Activated naive CD8-positive, alpha-beta T cell treated with anti-CD3 and anti-CD28 coated beads, Interleukin-2, amount 50 U/mL, for 24 hours (primary cell): ENCODE results near the gene GAGE10.
"Not testable (repeated sequence)": the region's sequence is repeated elsewhere in the genome, so short reads cannot be mapped to it uniquely, and the experiment has no call there.

Experiments used
- ATAC-seq: fragments of 150-1000 bp; cut with Tn5 transposase; one replicate; pipeline ENCODE4 v1.10.0; 2021
- DNase-seq: peaks from one replicate; pipeline ENCODE4 v3.0.0; 2021
- H3K27ac Mint-ChIP-seq: one replicate; pipeline ENCODE4 v1.8.0; 2021; ENCODE audit warnings: mild to moderate bottlenecking, mixed read lengths
- H3K27me3 Mint-ChIP-seq: one replicate; pipeline ENCODE4 v1.8.0; 2021; ENCODE audit warnings: mixed read lengths
- H3K36me3 Mint-ChIP-seq: one replicate; pipeline ENCODE4 v1.8.0; 2021; ENCODE audit warnings: low read depth, mixed read lengths
- H3K4me1 Mint-ChIP-seq: one replicate; pipeline ENCODE4 v1.8.0; 2021; ENCODE audit warnings: mixed read lengths
- H3K4me3 Mint-ChIP-seq: one replicate; pipeline ENCODE4 v1.8.0; 2021; ENCODE audit warnings: mild to moderate bottlenecking, moderate library complexity, mixed read lengths
- H3K9me3 Mint-ChIP-seq: one replicate; pipeline ENCODE4 v1.8.0; 2021; ENCODE audit warnings: mixed read lengths

GAGE10 gene

GRCh38 chrX:49287665-49288064 lies 15.8 kb upstream of the GAGE10 start:
- no peak for DNase-seq
- Mint-ChIP-seq H3K4me1 (peaks cover 27% of the 10 kb centered on the region), H3K27ac (no peak overlapping the region), H3K9me3 (no peaks in the 10 kb centered on the region), H3K27me3 (no peaks in the 10 kb centered on the region), H3K36me3 (no peaks in the 10 kb centered on the region), H3K4me3 (no peak overlapping the region)
- no peak for ATAC-seq

DNA sequence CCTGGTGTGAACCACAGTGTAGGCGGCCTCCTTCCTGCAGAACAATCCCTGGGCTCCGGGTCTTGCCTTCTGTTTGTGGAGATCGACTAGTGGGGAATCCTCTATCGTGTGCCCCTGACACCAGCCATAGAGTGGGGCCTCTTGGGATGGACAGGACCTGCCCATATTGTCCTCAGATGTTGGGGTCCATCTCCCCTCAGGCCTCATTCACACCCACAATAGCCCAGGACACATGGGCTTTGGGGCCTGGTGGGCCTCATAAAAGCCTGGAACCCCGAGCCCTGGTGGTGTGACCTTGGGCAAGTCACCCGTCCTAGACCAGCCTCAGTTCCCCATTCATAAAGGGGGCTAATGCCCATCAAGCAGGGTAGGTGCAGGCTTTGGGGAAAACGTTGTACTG lies 13.2 kb upstream of the GAGE10 start:
- ATAC-seq (no peak), DNase-seq (no peak)
- Mint-ChIP-seq H3K36me3 (no peaks in the 10 kb centered on the region), H3K4me3 (no peak overlapping the region), H3K9me3 (no peaks in the 10 kb centered on the region), H3K27me3 (no peaks in the 10 kb centered on the region), H3K4me1 (peaks cover 27% of the 10 kb centered on the region), H3K27ac (no peak overlapping the region)

GRCh38 chrX:49291615-49292337 lies 11.7 kb upstream of the GAGE10 start:
- Mint-ChIP-seq H3K27me3 (no peaks in the 10 kb centered on the region), H3K9me3 (no peaks in the 10 kb centered on the region), H3K27ac (no peak overlapping the region), H3K4me1 (peaks cover 27% of the 10 kb centered on the region), H3K4me3 (no peak overlapping the region), H3K36me3 (no peaks in the 10 kb centered on the region)
- peak; percentile 89 for ATAC-seq
- DNase-seq = peak; percentile 74

DNA sequence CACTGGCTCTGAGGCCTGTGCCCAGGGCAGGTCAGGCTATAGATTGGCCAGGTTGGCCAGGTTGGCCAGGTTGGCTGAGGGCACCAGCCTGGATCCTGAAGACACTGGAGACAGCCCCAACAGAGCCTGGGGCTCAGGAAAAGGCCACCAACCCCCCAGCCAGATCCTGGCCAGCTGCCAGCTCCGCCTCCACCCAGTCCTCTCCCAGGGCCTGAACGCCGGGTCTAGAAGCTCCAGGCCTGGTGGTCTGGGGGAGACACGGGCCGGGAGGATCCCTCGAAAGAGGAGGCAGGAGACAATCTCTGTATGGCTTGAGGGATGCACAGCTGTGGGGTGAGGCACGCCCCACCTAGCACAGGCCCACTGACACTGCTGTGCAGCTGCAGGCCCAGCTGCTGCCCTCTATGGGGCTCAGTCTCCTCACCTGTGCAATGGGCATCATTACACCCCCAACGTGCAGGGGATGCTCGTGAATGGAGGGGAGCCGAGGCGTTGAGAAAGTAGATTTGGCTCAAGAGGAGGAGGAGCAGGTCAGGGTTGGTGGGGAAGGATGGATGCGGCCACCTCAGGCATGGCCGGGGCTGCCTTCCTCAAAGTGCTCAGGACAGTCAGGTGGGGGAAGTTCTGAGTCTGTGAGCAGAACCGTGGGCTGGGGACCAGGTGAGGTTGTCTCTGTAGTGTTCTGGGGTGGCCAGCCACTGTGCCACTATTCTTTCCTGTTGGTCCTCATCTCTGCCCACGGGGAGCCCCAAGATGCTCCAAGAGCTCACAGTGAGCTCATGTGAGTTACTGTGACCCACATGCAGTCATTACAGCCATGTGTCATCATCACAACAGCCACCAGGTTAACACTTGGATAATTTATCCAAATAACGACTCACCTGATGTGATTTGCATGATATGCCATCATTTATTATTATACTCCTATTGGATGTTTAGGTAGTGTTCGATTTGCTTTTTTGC lies 10.8 kb upstream of the GAGE10 start:
- Mint-ChIP-seq H3K4me1 (peaks cover 24% of the 10 kb centered on the region), H3K27ac (no peak overlapping the region), H3K4me3 (no peak overlapping the region), H3K9me3 (no peaks in the 10 kb centered on the region), H3K36me3 (no peaks in the 10 kb centered on the region), H3K27me3 (no peaks in the 10 kb centered on the region)
- DNase-seq (no peak), ATAC-seq (no peak)

- not testable (repeated sequence) for H3K27ac Mint-ChIP-seq, ATAC-seq, H3K27me3 Mint-ChIP-seq, H3K36me3 Mint-ChIP-seq, H3K4me1 Mint-ChIP-seq, DNase-seq, H3K9me3 Mint-ChIP-seq, H3K4me3 Mint-ChIP-seq
Measured at GRCh38 chrX:49299293-49299692, 4.2 kb upstream of the GAGE10 start.

GRCh38 chrX:49300703-49301102 lies 2.7 kb upstream of the GAGE10 start:
- peak; percentile 36 for ATAC-seq
- H3K9me3 Mint-ChIP-seq = no peaks in the 10 kb centered on the region

GRCh38 chrX:49307775-49308174 lies 4.3 kb downstream of the GAGE10 start:
- H3K27ac Mint-ChIP-seq, ATAC-seq, H3K27me3 Mint-ChIP-seq, H3K36me3 Mint-ChIP-seq, H3K4me3 Mint-ChIP-seq, H3K9me3 Mint-ChIP-seq, DNase-seq: not testable (repeated sequence)
- peaks cover 18% of the 10 kb centered on the region for H3K4me1 Mint-ChIP-seq

More at GRCh38 chrX:49300703-49301102, 2.7 kb upstream of the GAGE10 start:
- Mint-ChIP-seq H3K27me3 (no peaks in the 10 kb centered on the region), H3K4me1 (no peaks in the 10 kb centered on the region), H3K27ac (no peak overlapping the region), H3K4me3 (no peak overlapping the region), H3K36me3 (no peaks in the 10 kb centered on the region)
- DNase-seq = no peak

GRCh38 chrX:49308604-49309269 lies 5.3 kb downstream of the GAGE10 start:
- ATAC-seq (peak; percentile 77), DNase-seq (peak; percentile 29)
- Mint-ChIP-seq H3K27ac (peak overlapping the region; percentile 91), H3K27me3 (no peaks in the 10 kb centered on the region), H3K36me3 (no peaks in the 10 kb centered on the region), H3K4me3 (peak overlapping the region; percentile 78), H3K4me1 (peaks cover 18% of the 10 kb centered on the region), H3K9me3 (no peaks in the 10 kb centered on the region)

GRCh38 chrX:49309401-49309981 lies 6.0 kb downstream of the GAGE10 start:
- H3K9me3 Mint-ChIP-seq = no peaks in the 10 kb centered on the region
- ATAC-seq (peak; percentile 43), DNase-seq (no peak)
- H3K36me3 Mint-ChIP-seq = no peaks in the 10 kb centered on the region
- H3K27me3 Mint-ChIP-seq = no peaks in the 10 kb centered on the region
- H3K27ac Mint-ChIP-seq = peak overlapping the region; percentile 91
- peaks cover 18% of the 10 kb centered on the region for H3K4me1 Mint-ChIP-seq
- H3K4me3 Mint-ChIP-seq = peak overlapping the region; percentile 78

GRCh38 chrX:49310371-49310770 lies 6.9 kb downstream of the GAGE10 start:
- Mint-ChIP-seq H3K27ac (no peak overlapping the region), H3K4me3 (no peak overlapping the region)
- ATAC-seq = no peak

GRCh38 chrX:49312176-49312575 lies 8.7 kb downstream of the GAGE10 start:
- Mint-ChIP-seq H3K27me3 (no peaks in the 10 kb centered on the region), H3K27ac (no peak overlapping the region), H3K4me1 (peaks cover 18% of the 10 kb centered on the region), H3K4me3 (no peak overlapping the region), H3K9me3 (no peaks in the 10 kb centered on the region), H3K36me3 (no peaks in the 10 kb centered on the region)
- DNase-seq = no peak
- no peak for ATAC-seq

More at GRCh38 chrX:49310371-49310770, 6.9 kb downstream of the GAGE10 start:
- Mint-ChIP-seq H3K9me3 (no peaks in the 10 kb centered on the region), H3K27me3 (no peaks in the 10 kb centered on the region), H3K4me1 (peaks cover 18% of the 10 kb centered on the region), H3K36me3 (no peaks in the 10 kb centered on the region)
- no peak for DNase-seq

- Mint-ChIP-seq H3K36me3 (no peaks in the 10 kb centered on the region), H3K9me3 (no peaks in the 10 kb centered on the region), H3K27me3 (no peaks in the 10 kb centered on the region), H3K27ac (no peak overlapping the region), H3K4me1 (no peaks in the 10 kb centered on the region), H3K4me3 (no peak overlapping the region)
- ATAC-seq (no peak), DNase-seq (no peak)
Measured at GRCh38 chrX:49316085-49316484, 12.6 kb downstream of the GAGE10 start.

DNA sequence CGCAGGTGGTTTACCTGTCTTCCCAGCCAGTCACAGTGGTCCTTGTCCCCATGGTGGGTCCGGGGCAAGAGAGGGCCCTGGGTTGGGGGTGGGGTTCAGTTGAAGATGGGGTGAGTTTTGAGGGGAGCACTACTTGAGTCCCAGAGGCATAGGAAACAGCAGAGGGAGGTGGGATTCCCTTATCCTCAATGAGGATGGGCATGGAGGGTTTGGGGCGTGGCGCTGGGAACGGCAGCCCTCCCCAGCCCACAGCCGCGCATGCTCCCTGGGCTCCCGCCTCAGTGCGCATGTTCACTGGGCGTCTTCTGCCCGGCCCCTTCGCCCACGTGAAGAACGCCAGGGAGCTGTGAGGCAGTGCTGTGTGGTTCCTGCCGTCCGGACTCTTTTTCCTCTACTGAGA lies 18.3 kb downstream of the GAGE10 start, which contains the start of gene GAGE12J:
Gene GAGE12J (plus strand): TSS at position 301 of the 400 bp plus-strand sequence. CDS start 1,157 bp downstream, outside the sequence.
- H3K27ac Mint-ChIP-seq, H3K36me3 Mint-ChIP-seq, H3K9me3 Mint-ChIP-seq, ATAC-seq, DNase-seq, H3K4me3 Mint-ChIP-seq, H3K27me3 Mint-ChIP-seq, H3K4me1 Mint-ChIP-seq: not testable (repeated sequence)

GRCh38 chrX:49322266-49322665 lies 18.8 kb downstream of the GAGE10 start:
- not testable (repeated sequence) for H3K4me1 Mint-ChIP-seq, H3K27me3 Mint-ChIP-seq, ATAC-seq, H3K9me3 Mint-ChIP-seq, DNase-seq, H3K27ac Mint-ChIP-seq, H3K36me3 Mint-ChIP-seq, H3K4me3 Mint-ChIP-seq
